ENCODE measurements around the gene EFNA5. TPM values are rescaled to one million over a fixed set of nuclear protein-coding genes. Genes with fewer than 3 reads are reported as not detected.
"Not testable (repeated sequence)": the region's sequence is repeated elsewhere in the genome, so short reads cannot be mapped to it uniquely, and the experiment has no call there.

Gene EFNA5
- total RNA-seq, 1 experiment from 2014 or later = 13.1 TPM

- no peak for DNase-seq (ENCODE audit: low read depth)
These were observed 207.0 kb downstream of the EFNA5 start for GRCh38 chr5:107463731-107464130.

- no peak for DNase-seq (ENCODE audit: low read depth)
These were observed 209.0 kb downstream of the EFNA5 start for GRCh38 chr5:107461770-107462169.

GRCh38 chr5:107460789-107461188 is 209.9 kb downstream of the EFNA5 start:
- no peak for DNase-seq (ENCODE audit: low read depth)

- no peak for DNase-seq (ENCODE audit: low read depth)
These were observed 211.1 kb downstream of the EFNA5 start for GRCh38 chr5:107459605-107460004.

DNA sequence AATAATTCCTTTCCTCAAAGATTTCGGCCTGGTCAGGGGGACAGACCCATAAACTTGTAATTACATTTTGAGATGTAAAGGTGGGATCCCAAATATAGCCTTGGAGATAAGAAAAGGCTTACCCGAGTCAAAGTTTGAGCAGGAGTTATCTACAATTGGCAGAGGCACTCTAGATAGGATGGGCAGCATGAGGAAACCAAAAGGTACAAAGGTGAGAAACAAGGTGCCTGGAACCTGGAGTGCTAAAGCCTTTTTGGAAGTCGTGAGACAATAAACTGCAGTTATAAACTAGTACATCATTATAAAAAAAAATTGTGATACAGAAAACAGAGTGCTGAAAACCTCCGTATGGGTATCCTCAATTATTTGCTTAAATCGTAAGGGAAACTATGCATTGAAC is 212.4 kb downstream of the EFNA5 start:
- DNase-seq (ENCODE audit: low read depth) = no peak

GRCh38 chr5:107457881-107458280 is 212.9 kb downstream of the EFNA5 start:
- no peak for DNase-seq (ENCODE audit: low read depth)

- no peak for DNase-seq (ENCODE audit: low read depth)
These were observed 213.6 kb downstream of the EFNA5 start for GRCh38 chr5:107457138-107457537.

DNA sequence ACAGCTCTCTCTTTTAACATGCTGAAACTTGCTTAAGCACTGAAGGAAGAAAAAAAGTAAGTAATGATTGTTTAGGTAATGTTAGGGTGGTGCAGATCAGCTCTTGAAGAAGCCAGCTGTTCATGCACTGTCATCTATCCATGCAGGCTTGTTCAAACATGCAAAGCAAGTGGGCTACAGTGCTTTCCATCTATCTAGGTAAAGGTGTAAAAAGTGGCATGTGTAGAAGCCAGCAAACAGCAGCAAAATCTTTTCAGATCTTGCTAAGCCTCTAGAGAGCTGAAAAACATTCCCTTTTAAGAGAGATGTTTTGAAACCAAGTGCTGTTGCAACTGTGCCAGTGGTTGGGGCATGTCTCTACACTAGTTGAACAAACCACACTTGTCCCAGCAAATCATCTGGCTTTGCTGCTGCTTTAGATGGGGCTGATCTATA is 214.4 kb downstream of the EFNA5 start:
- peak; percentile 44 for DNase-seq (ENCODE audit: low read depth)

DNA sequence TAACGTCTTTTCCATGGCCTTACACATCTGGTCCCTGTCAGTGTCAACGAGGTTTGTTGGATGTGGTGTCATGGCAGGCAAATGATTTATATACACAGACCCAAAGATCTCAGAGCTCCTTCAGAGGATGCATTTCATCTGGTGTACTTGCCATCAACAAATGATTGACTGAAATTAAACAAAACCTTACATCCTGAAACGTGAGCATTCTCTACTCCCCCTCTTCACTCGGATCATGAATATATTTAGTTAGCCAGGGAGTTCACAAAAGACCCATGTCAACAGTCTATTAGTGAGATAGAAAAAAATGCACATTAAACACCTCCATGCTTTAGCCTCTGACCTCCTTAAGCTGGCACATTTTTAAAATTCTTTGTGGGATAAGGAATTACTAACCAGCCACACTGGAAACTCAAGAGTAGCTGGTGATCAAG is 215.6 kb downstream of the EFNA5 start:
- DNase-seq (ENCODE audit: low read depth) = peak; percentile 76

DNA sequence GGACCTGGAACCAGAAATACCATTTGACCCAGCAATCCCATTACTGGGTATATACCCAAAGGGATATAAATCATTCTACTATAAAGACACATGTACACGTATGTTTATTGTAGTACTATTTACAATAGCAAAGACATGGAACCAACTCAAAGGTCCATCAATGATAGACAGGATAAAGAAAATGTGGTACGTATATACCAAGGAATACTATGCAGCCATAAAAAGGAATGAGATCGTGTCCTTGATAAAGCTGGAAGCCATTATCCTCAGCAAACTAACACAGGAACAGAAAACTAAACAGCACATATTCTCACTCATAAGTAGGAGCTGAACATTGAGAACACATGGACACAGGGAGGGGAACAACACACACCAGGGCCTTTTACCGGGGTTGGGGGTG is 218.9 kb downstream of the EFNA5 start:
- not testable (repeated sequence) for DNase-seq (ENCODE audit: low read depth)

DNA sequence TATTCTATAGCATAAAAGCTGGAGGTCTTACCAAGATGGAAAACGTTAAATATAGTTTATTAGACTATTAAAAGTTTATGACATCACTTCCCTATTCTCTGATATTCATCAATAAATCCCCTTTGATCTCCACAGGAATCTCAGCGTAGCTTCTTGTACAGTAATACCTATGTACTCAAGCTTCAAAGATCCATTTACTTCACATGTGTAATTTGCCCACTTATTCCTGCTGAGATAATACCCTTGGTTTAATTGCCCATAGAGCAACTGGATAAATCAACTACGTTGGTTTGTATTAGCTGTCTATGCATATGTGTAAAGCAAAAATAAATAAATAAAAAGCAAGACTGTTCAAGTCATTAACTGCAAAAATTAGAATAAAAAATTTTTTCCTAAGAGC is 219.7 kb downstream of the EFNA5 start:
- no peak for DNase-seq (ENCODE audit: low read depth)

DNA sequence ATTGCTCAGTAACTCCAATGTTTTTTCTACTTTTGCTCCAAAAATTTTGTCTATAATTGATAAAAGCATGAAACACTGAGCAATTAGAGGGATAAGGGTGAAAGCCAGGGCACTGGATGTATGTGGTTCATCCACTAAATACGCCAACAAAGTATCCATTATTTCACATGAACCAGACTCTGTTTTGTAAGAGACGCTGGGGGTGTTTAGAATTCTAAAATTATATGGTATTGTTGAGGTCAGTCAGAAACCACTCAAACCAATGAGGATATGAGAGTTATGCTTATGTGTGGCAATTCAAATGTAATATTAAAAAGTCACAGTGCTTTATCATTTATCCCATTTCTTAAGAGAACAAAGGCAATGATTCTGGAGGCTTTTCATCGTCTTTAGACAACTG is 220.2 kb downstream of the EFNA5 start:
- no peak for DNase-seq (ENCODE audit: low read depth)

DNA sequence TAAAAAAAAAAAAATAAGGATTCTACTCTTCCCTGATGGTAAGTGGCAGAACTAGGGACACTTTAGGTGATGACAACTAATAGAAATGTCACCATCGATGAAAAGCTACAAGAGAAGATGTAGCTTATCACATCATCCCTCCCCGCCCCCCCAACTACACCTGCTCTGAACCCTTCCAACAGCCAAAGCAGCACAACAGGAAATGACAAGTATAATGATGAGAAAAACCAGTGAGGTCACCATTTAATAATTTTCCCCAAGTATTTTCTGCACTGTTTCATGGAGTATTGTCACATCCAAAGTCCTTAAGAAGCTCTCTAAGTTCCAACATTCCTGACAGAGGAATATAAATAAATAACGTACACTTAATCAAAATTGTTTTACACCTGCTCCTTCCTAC is 221.4 kb downstream of the EFNA5 start:
- DNase-seq (ENCODE audit: low read depth) = no peak

- DNase-seq (ENCODE audit: low read depth) = no peak
These were observed 223.2 kb downstream of the EFNA5 start for GRCh38 chr5:107447587-107447986.

- no peak for DNase-seq (ENCODE audit: low read depth)
These were observed 223.8 kb downstream of the EFNA5 start for GRCh38 chr5:107446972-107447371.

GRCh38 chr5:107444300-107444699 is 226.4 kb downstream of the EFNA5 start:
- DNase-seq (ENCODE audit: low read depth) = no peak

GRCh38 chr5:107443897-107444296 is 226.8 kb downstream of the EFNA5 start:
- DNase-seq (ENCODE audit: low read depth) = no peak

DNA sequence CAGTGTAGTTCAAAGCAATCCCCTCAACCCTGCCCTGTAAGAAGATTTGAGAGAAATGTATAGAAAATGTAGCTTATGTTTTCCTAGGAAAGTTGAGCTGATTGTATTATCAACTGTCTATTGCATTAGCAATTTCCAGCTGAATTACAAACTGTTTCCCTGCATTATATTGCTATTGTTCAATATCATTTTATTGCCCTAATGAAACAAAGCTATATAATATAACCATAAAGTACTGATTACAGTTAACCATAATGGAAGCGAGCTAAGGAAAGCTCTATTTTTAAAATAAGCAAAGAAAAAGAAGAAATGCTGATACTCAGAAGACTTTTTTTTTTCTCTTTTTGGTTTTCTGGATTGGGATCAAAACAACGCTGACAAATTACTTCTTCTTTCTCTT is 228.3 kb downstream of the EFNA5 start:
- no peak for DNase-seq (ENCODE audit: low read depth)

GRCh38 chr5:107439832-107440231 is 230.9 kb downstream of the EFNA5 start:
- no peak for DNase-seq (ENCODE audit: low read depth)

GRCh38 chr5:107437986-107438510 is 232.7 kb downstream of the EFNA5 start:
- no peak for DNase-seq (ENCODE audit: low read depth)

DNA sequence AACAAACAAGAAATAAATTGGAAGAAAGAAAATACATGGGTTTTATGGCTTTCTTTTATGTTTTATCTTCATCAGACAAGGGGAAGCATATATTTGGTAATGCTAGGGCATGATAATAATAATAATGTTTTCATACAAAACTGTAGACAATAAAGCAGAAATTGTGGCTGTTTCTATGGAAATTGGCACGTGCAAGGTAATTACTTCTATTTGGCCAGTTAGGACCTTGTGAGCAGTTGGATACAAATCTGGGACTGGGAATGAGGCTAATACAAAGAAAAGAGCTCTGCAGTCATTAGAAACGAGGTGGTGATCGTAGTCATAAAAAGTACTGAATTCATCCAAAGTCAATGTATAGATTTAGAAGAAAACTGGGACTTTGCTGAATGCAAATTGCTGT is 233.6 kb downstream of the EFNA5 start:
- DNase-seq (ENCODE audit: low read depth) = no peak

DNA sequence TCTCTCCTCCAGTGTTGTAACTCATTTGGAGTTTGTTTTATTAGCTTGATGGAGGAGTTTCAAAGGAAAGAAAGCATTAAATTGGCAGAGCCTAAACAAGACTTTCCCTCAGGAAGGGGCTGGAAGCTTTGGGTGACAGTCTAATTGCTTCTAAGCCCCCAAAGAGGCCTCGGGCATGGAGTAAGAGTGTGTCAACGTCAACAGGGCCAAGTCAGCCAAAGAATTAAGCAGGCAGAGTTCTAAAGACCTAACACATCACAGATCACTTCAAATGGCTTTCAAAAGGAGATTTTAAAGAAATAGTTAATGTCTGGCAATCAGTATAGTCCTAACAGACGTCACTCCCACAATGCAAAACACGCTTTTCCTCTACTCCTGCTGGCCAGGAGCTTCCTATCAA is 234.5 kb downstream of the EFNA5 start:
- no peak for DNase-seq (ENCODE audit: low read depth)

- DNase-seq (ENCODE audit: low read depth) = no peak
These were observed 235.7 kb downstream of the EFNA5 start for GRCh38 chr5:107435061-107435460.

- not testable (repeated sequence) for DNase-seq (ENCODE audit: low read depth)
These were observed 237.1 kb downstream of the EFNA5 start for GRCh38 chr5:107433646-107434045.
